Mucosa of rectum (tissue), 2 donors: ENCODE measurements around the gene CSNK2A1.
A peak's percentile ranks its signal among the peaks of the same experiment; 100 is the strongest.
"Not testable (repeated sequence)": the region's sequence is repeated elsewhere in the genome, so short reads cannot be mapped to it uniquely, and the experiment has no call there.

ENCODE experiments used
- H3K27ac ChIP-seq, 2 donors: one replicate each; pipeline ENCODE4 v1.7.0; 2013; ENCODE audit warnings: inconsistent platforms in 2 of 2, low read depth in 2 of 2, low read length in 2 of 2
- H3K27me3 ChIP-seq, 2 donors: one replicate each; pipeline ENCODE4 v1.7.0; 2013; ENCODE audit warnings: low read length in 2 of 2; ENCODE audit not compliant: control insufficient read depth in 2 of 2, insufficient read depth in 2 of 2
- H3K36me3 ChIP-seq, 2 donors: one replicate each; pipeline ENCODE4 v1.7.0; 2013; ENCODE audit warnings: low read length in 2 of 2; ENCODE audit not compliant: control insufficient read depth in 2 of 2, insufficient read depth in 2 of 2
- H3K4me1 ChIP-seq, 2 donors: one replicate each; pipeline ENCODE4 v1.7.0; 2013; ENCODE audit warnings: low read length in 2 of 2, mild to moderate bottlenecking in 1 of 2; ENCODE audit not compliant: control insufficient read depth in 2 of 2, insufficient read depth in 2 of 2
- H3K4me3 ChIP-seq, 2 donors: one replicate each; pipeline ENCODE4 v1.7.0; 2013; ENCODE audit warnings: low read length in 2 of 2
- H3K9ac ChIP-seq, 2 donors: one replicate each; pipeline ENCODE4 v1.7.0; 2013; ENCODE audit warnings: low read length in 2 of 2, low read depth in 1 of 2, mild to moderate bottlenecking in 1 of 2
- H3K9me3 ChIP-seq, 2 donors: one replicate each; pipeline ENCODE4 v1.7.0; 2013; ENCODE audit warnings: low read length in 2 of 2; ENCODE audit not compliant: control insufficient read depth in 2 of 2
- donor health status: healthy.
- donor health status: Normal muscosa, but diverticular disease.

Gene CSNK2A1

GRCh38 chr20:478010-478948, 65.3 kb downstream of the CSNK2A1 start:
- H3K4me1 ChIP-seq: peaks cover 0 to 7% of the 10 kb centered on the region in 2 donors
- no peaks in the 10 kb centered on the region for H3K9me3 ChIP-seq
- H3K4me3 ChIP-seq: no peak overlapping the region
- no peaks in the 10 kb centered on the region for H3K27me3 ChIP-seq
- no peak overlapping the region for H3K27ac ChIP-seq
- H3K9ac ChIP-seq: no peak overlapping the region
- peaks cover 23 to 27% of the 10 kb centered on the region in 2 donors for H3K36me3 ChIP-seq

GRCh38 chr20:476561-477249, 66.9 kb downstream of the CSNK2A1 start:
- H3K9me3 ChIP-seq, H3K27me3 ChIP-seq, H3K27ac ChIP-seq, H3K4me3 ChIP-seq, H3K9ac ChIP-seq: not testable (repeated sequence)
- peaks cover 0 to 11% of the 10 kb centered on the region in 2 donors for H3K4me1 ChIP-seq
- peaks cover 8 to 14% of the 10 kb centered on the region in 2 donors for H3K36me3 ChIP-seq

GRCh38 chr20:475463-476357, 67.9 kb downstream of the CSNK2A1 start:
- Histone ChIP-seq H3K9ac (no peak overlapping the region), H3K27ac (peak overlapping the region in 1 of 2 donors; percentile 20), H3K27me3 (no peaks in the 10 kb centered on the region), H3K4me3 (no peak overlapping the region), H3K36me3 (peaks cover 8 to 11% of the 10 kb centered on the region in 2 donors), H3K9me3 (no peaks in the 10 kb centered on the region), H3K4me1 (peaks cover 0 to 11% of the 10 kb centered on the region in 2 donors)

GRCh38 chr20:474581-474980, 69.0 kb downstream of the CSNK2A1 start:
- Histone ChIP-seq H3K27me3 (no peaks in the 10 kb centered on the region), H3K9ac (no peak overlapping the region), H3K27ac (no peak overlapping the region), H3K4me3 (no peak overlapping the region), H3K4me1 (peaks cover 0 to 11% of the 10 kb centered on the region in 2 donors), H3K9me3 (peaks cover 0 to 3% of the 10 kb centered on the region in 2 donors), H3K36me3 (peaks cover 8 to 9% of the 10 kb centered on the region in 2 donors)

- Histone ChIP-seq H3K27ac (no peak overlapping the region), H3K36me3 (peaks cover 3 to 4% of the 10 kb centered on the region in 2 donors), H3K4me3 (peak overlapping the region in 1 of 2 donors; percentile 2), H3K9ac (no peak overlapping the region), H3K9me3 (peaks cover 0 to 3% of the 10 kb centered on the region in 2 donors), H3K27me3 (no peaks in the 10 kb centered on the region), H3K4me1 (peaks cover 0 to 11% of the 10 kb centered on the region in 2 donors)
Measured at GRCh38 chr20:472889-473292, 70.7 kb downstream of the CSNK2A1 start.

- H3K9me3 ChIP-seq: peaks cover 0 to 3% of the 10 kb centered on the region in 2 donors
- H3K27me3 ChIP-seq: no peaks in the 10 kb centered on the region
- no peak overlapping the region for H3K9ac ChIP-seq
- H3K36me3 ChIP-seq: peaks cover under 1 to 3% of the 10 kb centered on the region in 2 donors
- peaks cover 0 to 11% of the 10 kb centered on the region in 2 donors for H3K4me1 ChIP-seq
- H3K27ac ChIP-seq: no peak overlapping the region
- no peak overlapping the region for H3K4me3 ChIP-seq
Measured at GRCh38 chr20:472137-472846, 71.3 kb downstream of the CSNK2A1 start.

GRCh38 chr20:469746-470490, 73.7 kb downstream of the CSNK2A1 start:
- no peaks in the 10 kb centered on the region for H3K36me3 ChIP-seq
- no peak overlapping the region for H3K4me3 ChIP-seq
- peaks cover 0 to 3% of the 10 kb centered on the region in 2 donors for H3K9me3 ChIP-seq
- no peak overlapping the region for H3K9ac ChIP-seq
- H3K27me3 ChIP-seq: no peaks in the 10 kb centered on the region
- no peak overlapping the region for H3K27ac ChIP-seq
- H3K4me1 ChIP-seq: peaks cover 0 to 4% of the 10 kb centered on the region in 2 donors

GRCh38 chr20:467755-468154, 75.8 kb downstream of the CSNK2A1 start:
- Histone ChIP-seq H3K27ac (no peak overlapping the region), H3K36me3 (no peaks in the 10 kb centered on the region)

More at GRCh38 chr20:467755-468154, 75.8 kb downstream of the CSNK2A1 start:
- H3K27me3 ChIP-seq: no peaks in the 10 kb centered on the region
- no peak overlapping the region for H3K9ac ChIP-seq
- H3K4me1 ChIP-seq: peaks cover 3 to 5% of the 10 kb centered on the region in 2 donors
- H3K4me3 ChIP-seq: no peak overlapping the region
- peaks cover 0 to 3% of the 10 kb centered on the region in 2 donors for H3K9me3 ChIP-seq
